Activated naive CD8-positive, alpha-beta T cell treated with anti-CD3 and anti-CD28 coated beads for 36 hours (primary cell): Measurements from ENCODE around the gene RUNX1. TPM values are rescaled to one million over a fixed set of nuclear protein-coding genes. Genes with fewer than 3 reads are reported as not detected.

Experiments
- DNase-seq: peaks from one replicate; pipeline ENCODE4 v3.0.0; 2021
- H3K27ac Mint-ChIP-seq: one replicate; pipeline ENCODE4 v1.8.0; 2022; ENCODE audit warnings: mild to moderate bottlenecking, moderate library complexity, mixed read lengths
- H3K27me3 Mint-ChIP-seq: one replicate; pipeline ENCODE4 v1.8.0; 2022; ENCODE audit warnings: mild to moderate bottlenecking, mixed read lengths
- H3K36me3 Mint-ChIP-seq: one replicate; pipeline ENCODE4 v1.8.0; 2021; ENCODE audit warnings: mild to moderate bottlenecking, mixed read lengths
- H3K4me1 Mint-ChIP-seq: one replicate; pipeline ENCODE4 v1.8.0; 2021; ENCODE audit warnings: mixed read lengths
- H3K4me3 Mint-ChIP-seq: one replicate; pipeline ENCODE4 v1.8.0; 2022; ENCODE audit warnings: mild to moderate bottlenecking, moderate library complexity, mixed read lengths
- H3K9me3 Mint-ChIP-seq: one replicate; pipeline ENCODE4 v1.8.0; 2022; ENCODE audit warnings: mixed read lengths
- total RNA-seq, 2 experiments: library from RNA; stranded (reverse); gene quantifications; one replicate each; pipeline ENCODE4 v1.2.3, GENCODE V29; 2021

RUNX1 gene
- total RNA-seq, 2 experiments from 2014 or later: 16.6 to 18.0 TPM

DNA sequence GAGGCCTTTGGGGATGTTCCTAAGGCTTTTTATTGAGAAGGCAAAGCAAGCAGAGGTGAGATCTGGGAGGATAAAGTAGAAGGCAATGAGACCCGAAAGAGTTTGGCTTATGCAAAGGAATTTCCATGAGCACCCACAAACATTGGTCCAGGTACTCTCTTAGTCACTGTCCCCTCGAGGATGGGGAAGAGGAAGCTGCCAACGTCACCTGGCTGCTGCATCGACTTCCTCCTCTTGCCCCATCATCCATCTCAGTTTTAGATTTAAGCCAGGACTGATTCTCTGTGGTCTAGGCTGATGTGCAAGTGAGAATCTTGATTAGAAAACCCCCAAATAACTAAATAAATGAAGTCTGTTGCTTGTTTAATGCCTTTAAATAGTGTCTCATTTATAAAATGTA lies 28.7 kb downstream of the RUNX1 start:
- peak; percentile 43 for DNase-seq
- Mint-ChIP-seq H3K27ac (peak overlapping the region; percentile 79), H3K4me1 (peaks cover 84% of the 10 kb centered on the region), H3K36me3 (peaks cover 31% of the 10 kb centered on the region), H3K9me3 (peaks cover 4% of the 10 kb centered on the region), H3K27me3 (no peaks in the 10 kb centered on the region), H3K4me3 (no peak overlapping the region)

GRCh38 chr21:35019631-35020032 lies 29.5 kb downstream of the RUNX1 start:
- no peak overlapping the region for H3K27ac Mint-ChIP-seq
- H3K9me3 Mint-ChIP-seq: peaks cover 4% of the 10 kb centered on the region
- peaks cover 82% of the 10 kb centered on the region for H3K4me1 Mint-ChIP-seq
- H3K36me3 Mint-ChIP-seq: peaks cover 33% of the 10 kb centered on the region
- no peak overlapping the region for H3K4me3 Mint-ChIP-seq
- DNase-seq: no peak
- H3K27me3 Mint-ChIP-seq: no peaks in the 10 kb centered on the region

GRCh38 chr21:35017256-35017655 lies 31.8 kb downstream of the RUNX1 start:
- DNase-seq: no peak

DNA sequence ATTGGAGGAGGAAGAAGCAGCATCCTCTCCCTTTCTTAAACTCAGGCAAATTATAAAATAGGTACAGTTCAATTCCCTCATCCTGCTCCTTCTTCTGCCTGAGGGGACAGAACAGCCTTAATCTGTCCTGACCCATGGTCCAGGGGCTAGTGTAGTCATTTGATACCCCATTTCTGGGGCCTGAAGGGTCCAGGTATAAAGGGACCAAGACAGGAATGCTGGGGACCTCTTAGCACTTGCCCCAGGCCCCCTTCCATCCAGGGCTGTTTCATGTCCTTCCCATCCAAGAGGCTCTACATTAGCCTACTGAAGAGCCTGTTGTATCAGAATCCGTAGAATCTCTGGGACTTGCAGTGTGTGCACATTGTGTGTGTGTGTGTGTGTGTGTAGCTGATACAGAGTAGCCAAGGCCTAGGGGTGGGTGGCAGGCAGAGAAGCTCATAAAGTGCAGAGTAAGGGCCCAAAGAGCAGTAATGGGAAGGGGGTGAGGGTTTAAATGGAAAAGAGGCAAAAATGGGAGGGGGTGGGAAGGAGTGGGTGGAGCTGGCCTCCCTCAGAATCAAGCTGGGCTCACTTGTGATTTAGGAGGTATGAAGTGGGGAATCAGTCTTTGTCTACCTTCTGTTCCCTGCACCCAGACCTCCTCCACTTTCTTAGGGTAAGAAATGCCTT lies 32.4 kb downstream of the RUNX1 start:
- DNase-seq: no peak
- peaks cover 25% of the 10 kb centered on the region for H3K36me3 Mint-ChIP-seq
- H3K27ac Mint-ChIP-seq: peak overlapping the region; percentile 54
- H3K4me3 Mint-ChIP-seq: no peak overlapping the region
- H3K27me3 Mint-ChIP-seq: no peaks in the 10 kb centered on the region
- peaks cover 76% of the 10 kb centered on the region for H3K4me1 Mint-ChIP-seq
- no peaks in the 10 kb centered on the region for H3K9me3 Mint-ChIP-seq

More at GRCh38 chr21:35017256-35017655, 31.8 kb downstream of the RUNX1 start:
- Mint-ChIP-seq H3K4me3 (no peak overlapping the region), H3K27me3 (no peaks in the 10 kb centered on the region), H3K4me1 (peaks cover 76% of the 10 kb centered on the region), H3K9me3 (no peaks in the 10 kb centered on the region), H3K36me3 (peaks cover 27% of the 10 kb centered on the region), H3K27ac (no peak overlapping the region)

- H3K27ac Mint-ChIP-seq: peak overlapping the region; percentile 80
- no peak overlapping the region for H3K4me3 Mint-ChIP-seq
- peaks cover 24% of the 10 kb centered on the region for H3K36me3 Mint-ChIP-seq
- H3K4me1 Mint-ChIP-seq: peaks cover 76% of the 10 kb centered on the region
- no peaks in the 10 kb centered on the region for H3K27me3 Mint-ChIP-seq
- no peaks in the 10 kb centered on the region for H3K9me3 Mint-ChIP-seq
- DNase-seq: no peak
Measured at GRCh38 chr21:35016071-35016470, 33.0 kb downstream of the RUNX1 start.

DNA sequence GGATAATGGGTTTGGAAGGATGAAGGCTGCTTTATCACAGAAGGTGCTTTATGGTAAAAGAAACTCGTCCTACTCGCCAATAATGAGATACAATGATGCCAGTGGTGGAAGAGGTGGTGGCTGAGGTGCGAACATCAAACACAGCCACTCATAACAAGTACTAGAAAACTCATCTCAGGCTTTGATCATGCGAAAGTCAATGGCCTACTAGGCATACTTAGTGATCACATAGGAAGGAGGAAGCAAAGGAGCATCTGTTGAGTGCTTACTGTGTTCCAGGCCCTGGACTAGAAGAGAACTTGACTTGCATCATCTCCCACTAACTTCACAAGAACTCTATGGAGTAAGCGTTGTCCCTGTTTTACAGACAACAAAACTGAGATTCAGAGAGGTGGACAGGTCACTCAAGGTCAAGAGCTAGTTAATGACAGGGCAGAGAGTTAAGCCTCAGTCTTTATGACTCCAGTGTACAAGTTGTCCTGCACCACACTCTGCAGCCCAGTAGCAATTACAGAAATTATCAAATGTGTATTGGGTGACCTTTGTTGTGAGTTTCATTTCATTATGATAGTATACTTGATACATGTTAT lies 33.6 kb downstream of the RUNX1 start:
- H3K4me1 Mint-ChIP-seq: peaks cover 76% of the 10 kb centered on the region
- DNase-seq: peak; percentile 41

GRCh38 chr21:35014302-35015041 lies 34.6 kb downstream of the RUNX1 start:
- peaks cover 22% of the 10 kb centered on the region for H3K36me3 Mint-ChIP-seq
- H3K27me3 Mint-ChIP-seq: no peaks in the 10 kb centered on the region
- H3K4me3 Mint-ChIP-seq: no peak overlapping the region
- H3K27ac Mint-ChIP-seq: peak overlapping the region; percentile 6
- H3K9me3 Mint-ChIP-seq: no peaks in the 10 kb centered on the region
- H3K4me1 Mint-ChIP-seq: peaks cover 73% of the 10 kb centered on the region
- DNase-seq: no peak

More for the DNA sequence above, 33.6 kb downstream of the RUNX1 start:
- no peak overlapping the region for H3K4me3 Mint-ChIP-seq
- peak overlapping the region; percentile 80 for H3K27ac Mint-ChIP-seq
- H3K27me3 Mint-ChIP-seq: no peaks in the 10 kb centered on the region
- peaks cover 24% of the 10 kb centered on the region for H3K36me3 Mint-ChIP-seq
- no peaks in the 10 kb centered on the region for H3K9me3 Mint-ChIP-seq

GRCh38 chr21:35011681-35012080 lies 37.4 kb downstream of the RUNX1 start:
- peaks cover 73% of the 10 kb centered on the region for H3K4me1 Mint-ChIP-seq
- no peaks in the 10 kb centered on the region for H3K9me3 Mint-ChIP-seq
- no peaks in the 10 kb centered on the region for H3K27me3 Mint-ChIP-seq
- peak overlapping the region; percentile 77 for H3K27ac Mint-ChIP-seq
- H3K4me3 Mint-ChIP-seq: peak overlapping the region; percentile 67
- no peak for DNase-seq
- peaks cover 22% of the 10 kb centered on the region for H3K36me3 Mint-ChIP-seq

DNA sequence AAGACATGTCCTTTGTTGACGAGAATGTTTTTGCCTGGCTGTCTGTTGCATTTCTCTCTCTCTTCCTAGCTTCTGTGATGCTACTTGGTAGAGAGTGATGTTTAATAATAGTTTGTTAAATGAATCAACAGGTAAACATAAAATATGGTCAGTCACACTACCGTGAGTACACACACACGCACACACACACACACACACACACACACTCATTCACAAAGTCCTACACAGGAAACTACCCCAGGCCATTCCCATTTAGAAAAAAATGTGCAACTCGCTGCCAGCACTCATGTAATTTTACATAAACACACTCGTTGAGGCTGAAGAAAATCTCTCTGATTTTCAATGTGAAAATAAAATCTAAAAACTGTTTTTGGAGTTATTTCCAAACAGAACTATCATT lies 38.7 kb downstream of the RUNX1 start:
- Mint-ChIP-seq H3K27ac (no peak overlapping the region), H3K27me3 (no peaks in the 10 kb centered on the region), H3K36me3 (peaks cover 16% of the 10 kb centered on the region), H3K9me3 (no peaks in the 10 kb centered on the region), H3K4me1 (peaks cover 73% of the 10 kb centered on the region), H3K4me3 (no peak overlapping the region)
- no peak for DNase-seq

- no peak for DNase-seq
- Mint-ChIP-seq H3K4me1 (peaks cover 81% of the 10 kb centered on the region), H3K36me3 (peaks cover 13% of the 10 kb centered on the region), H3K4me3 (no peak overlapping the region), H3K9me3 (no peaks in the 10 kb centered on the region), H3K27me3 (no peaks in the 10 kb centered on the region), H3K27ac (no peak overlapping the region)
Measured at GRCh38 chr21:35007348-35007747, 41.8 kb downstream of the RUNX1 start.

- Mint-ChIP-seq H3K27me3 (no peaks in the 10 kb centered on the region), H3K4me1 (peaks cover 78% of the 10 kb centered on the region), H3K9me3 (no peaks in the 10 kb centered on the region), H3K27ac (no peak overlapping the region), H3K36me3 (peaks cover 13% of the 10 kb centered on the region), H3K4me3 (no peak overlapping the region)
- no peak for DNase-seq
Measured at GRCh38 chr21:35006771-35007170, 42.3 kb downstream of the RUNX1 start.

DNA sequence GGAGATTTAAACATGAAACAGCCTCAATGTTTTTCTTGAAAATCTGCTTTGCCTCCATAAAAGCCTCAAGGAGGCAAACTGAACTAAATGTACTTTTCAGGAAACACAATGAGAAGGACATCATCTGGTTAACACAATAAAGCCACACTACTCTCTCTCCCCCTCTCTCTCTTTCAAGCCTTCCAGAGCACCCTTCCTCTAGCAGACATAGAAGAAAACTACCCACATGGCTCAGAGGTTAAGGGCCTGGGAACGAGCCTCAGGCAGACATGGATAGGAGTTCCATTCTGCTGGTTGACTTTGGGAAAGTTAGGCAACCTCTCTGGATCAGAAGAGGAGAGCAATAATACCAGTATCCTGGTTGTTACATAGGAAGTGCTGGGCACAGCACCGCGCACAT lies 42.9 kb downstream of the RUNX1 start:
- no peak for DNase-seq
- Mint-ChIP-seq H3K27me3 (no peaks in the 10 kb centered on the region), H3K9me3 (no peaks in the 10 kb centered on the region), H3K36me3 (peaks cover 11% of the 10 kb centered on the region), H3K4me1 (peaks cover 77% of the 10 kb centered on the region), H3K4me3 (no peak overlapping the region), H3K27ac (no peak overlapping the region)

DNA sequence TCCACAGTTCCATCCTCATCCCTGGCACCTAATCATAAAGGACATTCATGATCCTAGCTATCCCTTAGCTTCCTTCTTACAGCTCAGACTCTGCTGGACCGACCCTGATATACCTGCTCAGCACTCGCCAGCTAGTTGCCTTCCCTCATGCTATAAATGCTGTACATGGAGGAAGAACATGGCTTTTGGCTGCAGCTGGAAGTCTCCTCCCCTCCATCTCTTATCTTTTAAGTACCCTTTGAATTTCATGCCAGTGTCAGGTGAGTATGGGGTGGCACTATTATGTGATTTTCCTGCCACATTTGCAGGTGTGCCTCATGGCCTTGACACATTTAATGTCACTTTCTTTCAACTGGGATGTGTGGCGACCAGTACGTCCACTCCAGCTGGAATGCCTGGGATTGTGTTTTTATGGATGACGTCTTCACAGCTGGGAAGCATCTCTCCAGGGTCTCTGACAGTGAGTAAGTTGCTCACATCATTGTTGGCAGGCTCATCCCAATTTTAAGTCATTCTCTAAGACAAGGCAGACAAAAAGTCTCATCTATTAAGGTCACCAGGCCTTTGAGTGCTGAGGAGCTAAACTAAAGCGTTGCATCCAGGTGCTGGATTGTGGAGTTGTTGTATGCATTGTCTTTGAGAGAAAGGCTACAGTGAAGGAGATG lies 43.4 kb downstream of the RUNX1 start:
- Mint-ChIP-seq H3K4me3 (no peak overlapping the region), H3K4me1 (peaks cover 74% of the 10 kb centered on the region), H3K27ac (no peak overlapping the region), H3K36me3 (peaks cover 13% of the 10 kb centered on the region), H3K9me3 (no peaks in the 10 kb centered on the region), H3K27me3 (no peaks in the 10 kb centered on the region)
- DNase-seq: no peak

DNA sequence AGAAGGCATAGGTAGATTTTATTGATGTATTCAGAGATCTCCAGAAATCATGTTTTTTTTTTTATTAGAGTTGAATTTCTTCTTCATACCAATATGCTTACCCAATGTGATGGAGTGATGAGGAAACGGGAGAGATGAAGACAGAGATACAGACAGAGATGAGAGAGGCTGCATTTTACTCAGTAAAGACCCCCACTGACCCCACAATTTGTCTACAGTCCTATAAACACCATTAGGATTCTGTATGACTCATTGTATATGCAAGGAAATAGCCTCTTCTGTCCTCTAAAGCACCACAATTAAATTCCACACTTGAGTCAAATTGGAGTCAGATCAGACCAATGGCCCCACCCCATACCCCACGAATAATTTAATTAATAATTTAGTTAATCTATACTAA lies 44.0 kb downstream of the RUNX1 start:
- no peak overlapping the region for H3K27ac Mint-ChIP-seq
- H3K27me3 Mint-ChIP-seq: no peaks in the 10 kb centered on the region
- H3K4me1 Mint-ChIP-seq: peaks cover 73% of the 10 kb centered on the region
- H3K9me3 Mint-ChIP-seq: no peaks in the 10 kb centered on the region
- peaks cover 13% of the 10 kb centered on the region for H3K36me3 Mint-ChIP-seq
- DNase-seq: no peak
- no peak overlapping the region for H3K4me3 Mint-ChIP-seq

DNA sequence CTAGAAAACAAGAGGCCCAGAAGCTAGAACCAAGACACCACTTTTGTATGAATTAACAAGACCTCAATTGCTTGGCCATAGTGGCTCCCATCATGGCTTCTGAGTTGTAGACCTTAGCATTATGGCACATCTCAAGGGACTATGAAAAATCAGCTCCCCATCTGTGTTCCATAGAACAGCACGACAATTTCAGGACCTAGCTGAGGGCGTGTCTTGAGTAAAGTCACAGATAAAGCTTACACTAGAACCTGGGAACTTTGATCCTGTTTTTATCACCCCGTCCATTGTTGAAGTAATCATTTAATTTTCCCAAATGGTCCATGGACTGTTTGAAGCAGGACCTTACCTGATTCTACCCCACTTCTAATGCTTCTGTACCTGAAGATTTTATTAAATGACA lies 44.8 kb downstream of the RUNX1 start:
- Mint-ChIP-seq H3K27ac (no peak overlapping the region), H3K4me1 (peaks cover 77% of the 10 kb centered on the region), H3K36me3 (peaks cover 15% of the 10 kb centered on the region), H3K4me3 (no peak overlapping the region), H3K27me3 (no peaks in the 10 kb centered on the region), H3K9me3 (no peaks in the 10 kb centered on the region)
- no peak for DNase-seq
